ENCODE measurements around the gene PMF1.

Gene PMF1

GRCh38 chr1:156193488-156194299 lies 19.1 kb upstream of the PMF1 start, which contains the start of gene SLC25A44:
Gene SLC25A44, plus strand, starts transcription at chr1:156194104. Its CDS starts 5,744 bp downstream, at chr1:156199848.
- peak within 1 kb of the TSS; percentile 93 for H3K4me2 ChIP-seq (ENCODE audit: low read length)
- no peaks in the 10 kb centered on the region for H4K20me1 ChIP-seq (ENCODE audit: insufficient read depth, low read length)
- H3K27ac ChIP-seq (ENCODE audit: low read depth, low read length, poor library complexity, severe bottlenecking) = peak within 1 kb of the TSS; percentile 53
- peaks cover 30% of the 10 kb centered on the region for H3K79me2 ChIP-seq (ENCODE audit: insufficient read depth, low read length)
- no peak within 1 kb of the TSS for H2AFZ ChIP-seq (ENCODE audit: low read length)
- TF ChIP-seq, protein P1, sequence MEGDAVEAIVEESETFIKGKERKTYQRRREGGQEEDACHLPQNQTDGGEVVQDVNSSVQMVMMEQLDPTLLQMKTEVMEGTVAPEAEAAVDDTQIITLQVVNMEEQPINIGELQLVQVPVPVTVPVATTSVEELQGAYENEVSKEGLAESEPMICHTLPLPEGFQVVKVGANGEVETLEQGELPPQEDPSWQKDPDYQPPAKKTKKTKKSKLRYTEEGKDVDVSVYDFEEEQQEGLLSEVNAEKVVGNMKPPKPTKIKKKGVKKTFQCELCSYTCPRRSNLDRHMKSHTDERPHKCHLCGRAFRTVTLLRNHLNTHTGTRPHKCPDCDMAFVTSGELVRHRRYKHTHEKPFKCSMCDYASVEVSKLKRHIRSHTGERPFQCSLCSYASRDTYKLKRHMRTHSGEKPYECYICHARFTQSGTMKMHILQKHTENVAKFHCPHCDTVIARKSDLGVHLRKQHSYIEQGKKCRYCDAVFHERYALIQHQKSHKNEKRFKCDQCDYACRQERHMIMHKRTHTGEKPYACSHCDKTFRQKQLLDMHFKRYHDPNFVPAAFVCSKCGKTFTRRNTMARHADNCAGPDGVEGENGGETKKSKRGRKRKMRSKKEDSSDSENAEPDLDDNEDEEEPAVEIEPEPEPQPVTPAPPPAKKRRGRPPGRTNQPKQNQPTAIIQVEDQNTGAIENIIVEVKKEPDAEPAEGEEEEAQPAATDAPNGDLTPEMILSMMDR (IDR thresholded peaks at IDR 0.05; ENCODE audit: low read length) = peak; percentile 16; the same call in 1 of the 2 replicates
- no peak for TF ChIP-seq EZH2 (IDR thresholded peaks at IDR 0.05; ENCODE audit: borderline replicate concordance, low read length)
- no peaks in the 10 kb centered on the region for H3F3A ChIP-seq (ENCODE audit: insufficient read depth, low read length)
- H3K27me3 ChIP-seq (ENCODE audit: insufficient read depth, low read length) = no peaks in the 10 kb centered on the region
- H3K36me3 ChIP-seq (ENCODE audit: insufficient read depth, low read length) = peaks cover 23% of the 10 kb centered on the region; the same call in 1 of the 2 replicates
- H3K9me2 ChIP-seq (ENCODE audit: low read depth, low read length) = no peaks in the 10 kb centered on the region
- peak within 1 kb of the TSS; percentile 92 for H3K4me3 ChIP-seq (ENCODE audit: low read depth, low read length, poor library complexity, severe bottlenecking)
- peaks cover 4% of the 10 kb centered on the region; the same call in 1 of the 2 replicates for H3K9me3 ChIP-seq (ENCODE audit: low read length)
- H3K4me1 ChIP-seq (ENCODE audit: insufficient read depth, low read length, severe bottlenecking) = peaks cover 36% of the 10 kb centered on the region
- H3K9ac ChIP-seq (ENCODE audit: low read length) = peak within 1 kb of the TSS; percentile 87

DNA sequence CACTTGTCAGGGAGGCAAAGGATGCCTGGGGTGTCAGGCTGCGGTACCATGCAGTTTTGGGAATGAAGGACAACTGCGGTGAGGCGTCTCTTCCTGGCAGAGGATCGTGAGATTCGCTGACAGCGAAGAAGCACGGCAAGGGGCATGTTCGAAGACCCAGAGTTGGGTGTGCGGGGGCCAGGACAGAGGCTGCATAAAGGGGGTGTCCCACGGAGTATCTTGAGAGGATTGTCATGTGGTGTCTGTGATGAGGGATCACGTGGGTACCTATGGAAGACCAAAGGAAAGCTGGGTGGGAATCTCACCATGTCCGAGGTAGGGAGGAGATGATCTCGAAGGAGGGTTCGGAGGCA lies 18.5 kb upstream of the PMF1 start:
- Histone ChIP-seq H3K27me3 (ENCODE audit: insufficient read depth, low read length) (no peaks in the 10 kb centered on the region), H3F3A (ENCODE audit: insufficient read depth, low read length) (no peaks in the 10 kb centered on the region), H3K79me2 (ENCODE audit: insufficient read depth, low read length) (peaks cover 30% of the 10 kb centered on the region), H3K4me3 (ENCODE audit: low read depth, low read length, poor library complexity, severe bottlenecking) (peak overlapping the region; percentile 92), H3K9ac (ENCODE audit: low read length) (peak overlapping the region; percentile 87), H3K9me3 (ENCODE audit: low read length) (peaks cover 4% of the 10 kb centered on the region; the same call in 1 of the 2 replicates), H4K20me1 (ENCODE audit: insufficient read depth, low read length) (no peaks in the 10 kb centered on the region), H3K4me1 (ENCODE audit: insufficient read depth, low read length, severe bottlenecking) (peaks cover 36% of the 10 kb centered on the region), H3K4me2 (ENCODE audit: low read length) (peak overlapping the region; percentile 93), H3K27ac (ENCODE audit: low read depth, low read length, poor library complexity, severe bottlenecking) (no peak overlapping the region), H2AFZ (ENCODE audit: low read length) (no peak overlapping the region), H3K9me2 (ENCODE audit: low read depth, low read length) (no peaks in the 10 kb centered on the region), H3K36me3 (ENCODE audit: insufficient read depth, low read length) (peaks cover 27% of the 10 kb centered on the region; the same call in 1 of the 2 replicates)
- TF ChIP-seq EZH2 (IDR thresholded peaks at IDR 0.05; ENCODE audit: borderline replicate concordance, low read length) = no peak
- TF ChIP-seq, protein P1 (IDR thresholded peaks at IDR 0.05; ENCODE audit: low read length) = no peak

DNA sequence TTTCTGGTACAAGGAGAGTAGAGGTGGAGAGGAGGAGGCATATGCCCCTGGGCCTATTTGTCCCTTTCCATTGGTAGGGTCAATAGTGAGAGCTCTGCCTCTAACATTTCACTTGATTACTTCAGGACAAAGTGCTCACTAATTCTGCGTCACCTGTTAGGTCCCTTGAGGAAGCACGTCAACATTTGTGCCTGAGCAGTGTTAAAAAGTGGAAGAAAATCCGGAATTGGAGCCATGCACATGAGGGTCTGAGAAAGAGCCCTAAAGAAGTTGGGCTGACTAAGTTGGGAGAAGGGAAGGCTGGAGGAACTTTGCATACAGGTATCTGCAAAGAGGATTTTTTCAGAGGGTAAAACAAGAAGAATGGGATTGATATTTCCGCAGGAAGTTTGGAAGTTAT lies 17.0 kb upstream of the PMF1 start:
- Histone ChIP-seq H3K79me2 (ENCODE audit: insufficient read depth, low read length) (peaks cover 30% of the 10 kb centered on the region), H3K27me3 (ENCODE audit: insufficient read depth, low read length) (no peaks in the 10 kb centered on the region), H3F3A (ENCODE audit: insufficient read depth, low read length) (no peaks in the 10 kb centered on the region), H3K4me3 (ENCODE audit: low read depth, low read length, poor library complexity, severe bottlenecking) (peak overlapping the region; percentile 28), H3K27ac (ENCODE audit: low read depth, low read length, poor library complexity, severe bottlenecking) (no peak overlapping the region), H3K9me3 (ENCODE audit: low read length) (0 out of 2 replicates have a peak, but pooled peaks cover 4% of the 10 kb centered on the region), H2AFZ (ENCODE audit: low read length) (no peak overlapping the region), H3K4me1 (ENCODE audit: insufficient read depth, low read length, severe bottlenecking) (peaks cover 36% of the 10 kb centered on the region), H4K20me1 (ENCODE audit: insufficient read depth, low read length) (no peaks in the 10 kb centered on the region), H3K9me2 (ENCODE audit: low read depth, low read length) (no peaks in the 10 kb centered on the region), H3K36me3 (ENCODE audit: insufficient read depth, low read length) (peaks cover 41% of the 10 kb centered on the region), H3K4me2 (ENCODE audit: low read length) (peak overlapping the region; percentile 31), H3K9ac (ENCODE audit: low read length) (no peak overlapping the region; the same call in 1 of the 2 replicates)
- no peak for TF ChIP-seq EZH2 (IDR thresholded peaks at IDR 0.05; ENCODE audit: borderline replicate concordance, low read length)
- TF ChIP-seq, protein P1 (IDR thresholded peaks at IDR 0.05; ENCODE audit: low read length) = no peak

All from OCI-LY1 (cell line).